ENCODE data around the gene TMPRSS11A. TPM values are rescaled to one million over a fixed set of nuclear protein-coding genes. Genes with fewer than 3 reads are reported as not detected.

Gene TMPRSS11A
- polyA plus RNA-seq, 1 experiment: not detected

DNA sequence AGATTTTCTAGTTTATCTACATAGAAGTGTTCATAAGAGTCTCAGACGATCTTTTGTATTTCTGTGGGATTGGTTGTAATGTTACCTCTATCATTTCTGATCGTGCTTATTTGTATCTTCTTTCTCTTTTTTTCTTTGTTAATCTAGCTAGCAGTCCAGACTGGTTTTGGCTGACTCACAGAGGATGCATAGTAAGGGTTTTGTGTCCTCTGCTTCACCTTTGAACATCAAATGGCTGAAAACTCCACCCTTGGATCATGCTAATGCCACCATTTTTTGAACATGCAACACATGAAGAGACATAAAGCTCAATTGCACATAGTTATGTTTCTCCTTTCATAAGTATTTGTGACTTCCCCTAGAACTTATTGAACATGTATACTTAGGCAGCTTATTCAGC is 22.8 kb downstream of the TMPRSS11A start:
- CTCF ChIA-PET: no interaction called here
- TF ChIP-seq, protein P1, sequence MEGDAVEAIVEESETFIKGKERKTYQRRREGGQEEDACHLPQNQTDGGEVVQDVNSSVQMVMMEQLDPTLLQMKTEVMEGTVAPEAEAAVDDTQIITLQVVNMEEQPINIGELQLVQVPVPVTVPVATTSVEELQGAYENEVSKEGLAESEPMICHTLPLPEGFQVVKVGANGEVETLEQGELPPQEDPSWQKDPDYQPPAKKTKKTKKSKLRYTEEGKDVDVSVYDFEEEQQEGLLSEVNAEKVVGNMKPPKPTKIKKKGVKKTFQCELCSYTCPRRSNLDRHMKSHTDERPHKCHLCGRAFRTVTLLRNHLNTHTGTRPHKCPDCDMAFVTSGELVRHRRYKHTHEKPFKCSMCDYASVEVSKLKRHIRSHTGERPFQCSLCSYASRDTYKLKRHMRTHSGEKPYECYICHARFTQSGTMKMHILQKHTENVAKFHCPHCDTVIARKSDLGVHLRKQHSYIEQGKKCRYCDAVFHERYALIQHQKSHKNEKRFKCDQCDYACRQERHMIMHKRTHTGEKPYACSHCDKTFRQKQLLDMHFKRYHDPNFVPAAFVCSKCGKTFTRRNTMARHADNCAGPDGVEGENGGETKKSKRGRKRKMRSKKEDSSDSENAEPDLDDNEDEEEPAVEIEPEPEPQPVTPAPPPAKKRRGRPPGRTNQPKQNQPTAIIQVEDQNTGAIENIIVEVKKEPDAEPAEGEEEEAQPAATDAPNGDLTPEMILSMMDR (IDR thresholded peaks at IDR 0.05; ENCODE audit: low read depth, low read length): no peak
- DNase-seq (ENCODE audit: low read depth, low spot score): no peak
- Histone ChIP-seq H3K27me3 (ENCODE audit: control insufficient read depth, insufficient read depth, low read length) (no peaks in the 10 kb centered on the region), H3K9me3 (ENCODE audit: control insufficient read depth, insufficient read depth, low read length) (no peaks in the 10 kb centered on the region; the same call in 1 of the 2 replicates), H3K4me3 (ENCODE audit: low read depth, low read length) (no peak overlapping the region), H3K27ac (ENCODE audit: low read depth, low read length) (no peak overlapping the region)
- POLR2A ChIA-PET: no interaction called here

DNA sequence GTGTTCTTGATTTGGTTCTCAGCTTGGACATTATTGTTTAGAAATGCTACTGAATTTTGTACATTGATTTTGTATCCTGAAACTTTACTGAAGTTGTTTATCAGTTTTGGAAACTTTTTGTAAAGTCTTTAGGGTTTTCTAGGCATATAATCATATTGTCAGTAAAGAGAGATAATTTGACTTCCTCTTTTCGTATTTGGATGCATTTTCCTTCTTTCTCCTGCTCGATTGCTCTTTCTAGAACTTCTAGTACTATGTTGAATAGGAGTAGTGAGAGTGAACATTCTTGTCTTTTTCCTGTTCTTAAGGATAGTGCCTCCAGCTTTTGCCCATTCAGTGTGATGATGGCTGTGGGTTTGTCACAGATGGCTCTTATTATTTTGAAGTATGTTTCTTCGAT is 24.1 kb downstream of the TMPRSS11A start:
- POLR2A ChIA-PET: no interaction called here

GRCh38 chr4:67935888-67936287 is 27.4 kb downstream of the TMPRSS11A start:
- Histone ChIP-seq H3K9me3 (ENCODE audit: control insufficient read depth, insufficient read depth, low read length) (no peaks in the 10 kb centered on the region; the same call in 1 of the 2 replicates), H3K4me3 (ENCODE audit: low read depth, low read length) (no peak overlapping the region), H3K27me3 (ENCODE audit: control insufficient read depth, insufficient read depth, low read length) (no peaks in the 10 kb centered on the region), H3K27ac (ENCODE audit: low read depth, low read length) (no peak overlapping the region)
- CTCF ChIA-PET: no interaction called here
- TF ChIP-seq, protein P1 (IDR thresholded peaks at IDR 0.05; ENCODE audit: low read depth, low read length): no peak
- POLR2A ChIA-PET: no interaction called here
- DNase-seq (ENCODE audit: low read depth, low spot score): no peak

More for the DNA sequence above, 24.1 kb downstream of the TMPRSS11A start:
- H3K27me3 ChIP-seq (ENCODE audit: control insufficient read depth, insufficient read depth, low read length): no peaks in the 10 kb centered on the region
- H3K9me3 ChIP-seq (ENCODE audit: control insufficient read depth, insufficient read depth, low read length): no peaks in the 10 kb centered on the region; the same call in 1 of the 2 replicates
- no peak for DNase-seq (ENCODE audit: low read depth, low spot score)
- CTCF ChIA-PET: interaction anchor here (1.7 kb wide), 1 partner anchor 28 kb away, joined by 3 read pairs; no protein-coding TSS in a partner anchor
- TF ChIP-seq, protein P1 (IDR thresholded peaks at IDR 0.05; ENCODE audit: low read depth, low read length): no peak
- H3K27ac ChIP-seq (ENCODE audit: low read depth, low read length): no peak overlapping the region
- H3K4me3 ChIP-seq (ENCODE audit: low read depth, low read length): no peak overlapping the region

DNA sequence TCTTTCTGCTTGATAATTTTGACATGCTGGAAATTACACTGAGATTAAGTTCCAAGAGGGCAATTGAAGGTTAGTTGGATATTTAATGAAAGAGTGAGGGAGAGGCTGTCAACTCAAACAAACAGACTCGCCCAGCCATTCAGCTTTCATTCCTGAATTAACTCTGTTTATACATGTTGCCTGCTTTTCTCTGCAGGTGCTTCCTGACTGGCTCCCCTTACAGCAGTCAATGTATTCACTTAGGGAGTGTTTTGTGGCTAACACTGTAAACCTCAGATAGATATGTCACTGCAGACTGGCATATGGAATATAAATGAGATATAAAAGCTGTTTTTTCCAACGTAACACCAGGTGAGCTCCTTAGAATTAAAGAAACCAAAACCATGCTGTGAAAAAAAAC is 28.7 kb downstream of the TMPRSS11A start:
- ChIA-PET CTCF (no interaction called here), POLR2A (no interaction called here)
- Histone ChIP-seq H3K27ac (ENCODE audit: low read depth, low read length) (no peak overlapping the region), H3K27me3 (ENCODE audit: control insufficient read depth, insufficient read depth, low read length) (no peaks in the 10 kb centered on the region), H3K9me3 (ENCODE audit: control insufficient read depth, insufficient read depth, low read length) (no peaks in the 10 kb centered on the region; the same call in 1 of the 2 replicates), H3K4me3 (ENCODE audit: low read depth, low read length) (no peak overlapping the region)
- TF ChIP-seq, protein P1 (IDR thresholded peaks at IDR 0.05; ENCODE audit: low read depth, low read length): no peak
- DNase-seq (ENCODE audit: low read depth, low spot score): no peak

GRCh38 chr4:67933755-67934154 is 29.5 kb downstream of the TMPRSS11A start:
- Histone ChIP-seq H3K9me3 (ENCODE audit: control insufficient read depth, insufficient read depth, low read length) (no peaks in the 10 kb centered on the region; the same call in 1 of the 2 replicates), H3K27me3 (ENCODE audit: control insufficient read depth, insufficient read depth, low read length) (no peaks in the 10 kb centered on the region), H3K27ac (ENCODE audit: low read depth, low read length) (no peak overlapping the region), H3K4me3 (ENCODE audit: low read depth, low read length) (no peak overlapping the region)
- no peak for DNase-seq (ENCODE audit: low read depth, low spot score)
- ChIA-PET POLR2A (no interaction called here), CTCF (no interaction called here)
- TF ChIP-seq, protein P1 (IDR thresholded peaks at IDR 0.05; ENCODE audit: low read depth, low read length): no peak

All from AG04450 (cell line).